ENCODE measurements around the gene SLC23A3.

GRCh38 chr2:219177552-219178376, 7.9 kb upstream of the SLC23A3 start, which contains the start of gene RETREG2:
- no peak for TF ChIP-seq TEAD1 (CRISPR knock-in tag; IDR thresholded peaks at IDR 0.05)
- TF ChIP-seq, protein P1, sequence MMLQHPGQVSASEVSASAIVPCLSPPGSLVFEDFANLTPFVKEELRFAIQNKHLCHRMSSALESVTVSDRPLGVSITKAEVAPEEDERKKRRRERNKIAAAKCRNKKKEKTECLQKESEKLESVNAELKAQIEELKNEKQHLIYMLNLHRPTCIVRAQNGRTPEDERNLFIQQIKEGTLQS (CRISPR knock-in tag; conservative IDR thresholded peaks at IDR 0.05) = no peak
- TF ChIP-seq, protein P2, sequence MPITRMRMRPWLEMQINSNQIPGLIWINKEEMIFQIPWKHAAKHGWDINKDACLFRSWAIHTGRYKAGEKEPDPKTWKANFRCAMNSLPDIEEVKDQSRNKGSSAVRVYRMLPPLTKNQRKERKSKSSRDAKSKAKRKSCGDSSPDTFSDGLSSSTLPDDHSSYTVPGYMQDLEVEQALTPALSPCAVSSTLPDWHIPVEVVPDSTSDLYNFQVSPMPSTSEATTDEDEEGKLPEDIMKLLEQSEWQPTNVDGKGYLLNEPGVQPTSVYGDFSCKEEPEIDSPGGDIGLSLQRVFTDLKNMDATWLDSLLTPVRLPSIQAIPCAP (CRISPR knock-in tag; IDR thresholded peaks at IDR 0.05) = no peak
- TF ChIP-seq CREB1 (CRISPR knock-in tag; IDR thresholded peaks at IDR 0.05) = no peak
